Tracheal epithelial cell (primary cell): ENCODE results near the gene SMNDC1. TPM values are rescaled to one million over a fixed set of nuclear protein-coding genes. Genes with fewer than 3 reads are reported as not detected.

Experiments
- total RNA-seq: library from RNA; depleted of rRNA; stranded (reverse); fragments of >200 nt; gene quantifications from 2 replicates; pipeline ENCODE4 v1.2.1, GENCODE V29; 2014

SMNDC1 gene
- 5.5 and 8.5 TPM in 2 replicates for total RNA-seq

GRCh38 chr10:110304780-110305421 lies at the start of gene SMNDC1:
SMNDC1 (minus strand) TSS chr10:110304920; CDS start chr10:110303587, 1,333 bp downstream.

Other genes starting within 250 kb of the SMNDC1 start
- 42.9 and 65.2 TPM in 2 replicates for gene MXI1, start 97.3 kb downstream of the SMNDC1 start, total RNA-seq
- 36.7 and 89.9 TPM in 2 replicates for gene DUSP5, start 193.0 kb upstream of the SMNDC1 start, total RNA-seq